ENCODE measurements around the gene GRM2. TPM values are rescaled to one million over a fixed set of nuclear protein-coding genes. Genes with fewer than 3 reads are reported as not detected.

The GRM2 gene
- total RNA-seq, 1 experiment from 2014 or later, result 1.9 TPM

DNA sequence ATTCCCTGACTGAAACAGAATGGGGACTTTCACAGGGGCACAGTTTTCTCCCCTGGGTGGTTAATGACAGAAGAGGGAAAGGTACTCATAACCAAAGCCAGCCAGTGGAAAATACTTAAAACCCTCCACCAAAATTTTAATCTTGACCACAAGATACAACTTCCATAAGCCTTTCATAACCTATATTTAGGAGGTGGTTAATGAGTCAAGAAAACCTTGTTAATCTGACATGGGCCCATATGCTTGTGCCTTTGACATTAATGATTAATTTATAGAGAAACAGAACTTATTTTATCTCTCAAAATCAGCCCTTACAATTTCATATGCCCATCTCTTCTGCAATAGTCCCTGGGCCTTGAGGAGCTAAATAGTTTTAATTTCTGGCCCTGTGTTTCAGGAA, 41.0 kb downstream of the GRM2 start:
- H3K27me3 ChIP-seq (ENCODE audit: insufficient read depth, low read length), result no peaks in the 10 kb centered on the region
- no peak overlapping the region for H4K5ac ChIP-seq (ENCODE audit: insufficient read length, low read depth, low read length)
- H3K4ac ChIP-seq (ENCODE audit: low read depth, low read length), result no peak overlapping the region
- H3K18ac ChIP-seq (ENCODE audit: insufficient read length, low read depth, low read length), result no peak overlapping the region
- H3K4me1 Mint-ChIP-seq, result peaks cover 15 to 29% of the 10 kb centered on the region in 2 experiments
- no peak overlapping the region for H4K91ac ChIP-seq (ENCODE audit: insufficient read length, low read depth, low read length)
- no peak overlapping the region for H3K9ac ChIP-seq (ENCODE audit: extremely low read depth, insufficient read length, low read length)
- H2AFZ ChIP-seq (ENCODE audit: low read length), result no peak overlapping the region
- H4K20me1 ChIP-seq (ENCODE audit: control insufficient read depth, insufficient read depth, insufficient read length), result no peaks in the 10 kb centered on the region
- no peaks in the 10 kb centered on the region for H3K4me1 ChIP-seq (ENCODE audit: insufficient read depth, low read length)
- no peak overlapping the region for H3K23ac ChIP-seq (ENCODE audit: insufficient read length, low read depth, low read length)
- H3K14ac ChIP-seq (ENCODE audit: insufficient read depth, low read length), result no peak overlapping the region
- no peak overlapping the region for H2BK20ac ChIP-seq (ENCODE audit: low read depth, low read length, poor library complexity, severe bottlenecking)
- H3K79me1 ChIP-seq (ENCODE audit: insufficient read depth, low read depth, low read length, poor library complexity, severe bottlenecking), result no peaks in the 10 kb centered on the region
- H2BK5ac ChIP-seq (ENCODE audit: insufficient read length, low read length), result no peak overlapping the region
- no peaks in the 10 kb centered on the region for H3K79me2 ChIP-seq (ENCODE audit: insufficient read depth, low read length)
- DNase-seq, result no peak
- TF ChIP-seq, protein P1, sequence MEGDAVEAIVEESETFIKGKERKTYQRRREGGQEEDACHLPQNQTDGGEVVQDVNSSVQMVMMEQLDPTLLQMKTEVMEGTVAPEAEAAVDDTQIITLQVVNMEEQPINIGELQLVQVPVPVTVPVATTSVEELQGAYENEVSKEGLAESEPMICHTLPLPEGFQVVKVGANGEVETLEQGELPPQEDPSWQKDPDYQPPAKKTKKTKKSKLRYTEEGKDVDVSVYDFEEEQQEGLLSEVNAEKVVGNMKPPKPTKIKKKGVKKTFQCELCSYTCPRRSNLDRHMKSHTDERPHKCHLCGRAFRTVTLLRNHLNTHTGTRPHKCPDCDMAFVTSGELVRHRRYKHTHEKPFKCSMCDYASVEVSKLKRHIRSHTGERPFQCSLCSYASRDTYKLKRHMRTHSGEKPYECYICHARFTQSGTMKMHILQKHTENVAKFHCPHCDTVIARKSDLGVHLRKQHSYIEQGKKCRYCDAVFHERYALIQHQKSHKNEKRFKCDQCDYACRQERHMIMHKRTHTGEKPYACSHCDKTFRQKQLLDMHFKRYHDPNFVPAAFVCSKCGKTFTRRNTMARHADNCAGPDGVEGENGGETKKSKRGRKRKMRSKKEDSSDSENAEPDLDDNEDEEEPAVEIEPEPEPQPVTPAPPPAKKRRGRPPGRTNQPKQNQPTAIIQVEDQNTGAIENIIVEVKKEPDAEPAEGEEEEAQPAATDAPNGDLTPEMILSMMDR (conservative IDR thresholded peaks at IDR 0.05), result no peak
- H2BK15ac ChIP-seq (ENCODE audit: low read depth, low read length), result no peak overlapping the region
- no peaks in the 10 kb centered on the region for H3K23me2 ChIP-seq (ENCODE audit: insufficient read length, low read depth, low read length, poor library complexity, severe bottlenecking)
- no peak overlapping the region for H3K27ac ChIP-seq (ENCODE audit: insufficient read length, low read depth, low read length)
- no peak overlapping the region for H3T11ph ChIP-seq (ENCODE audit: low read length)
- H3K56ac ChIP-seq (ENCODE audit: insufficient read length, low read depth, low read length), result no peak overlapping the region
- no peaks in the 10 kb centered on the region for H3K9me3 ChIP-seq (ENCODE audit: control insufficient read depth, low read depth, low read length)
- H3K4me3 Mint-ChIP-seq, result no peak overlapping the region
- H4K8ac ChIP-seq (replicated peaks; ENCODE audit: insufficient read length, low read depth, low read length), result no peak overlapping the region
- no peak overlapping the region for H3K27ac Mint-ChIP-seq
- H3K27me3 Mint-ChIP-seq (ENCODE audit: low read depth), result no peaks in the 10 kb centered on the region
- no peak overlapping the region for H2BK120ac ChIP-seq (ENCODE audit: low read depth, low read length, poor library complexity, severe bottlenecking)
- H2BK12ac ChIP-seq (ENCODE audit: insufficient read length, low read depth, low read length), result no peak overlapping the region
- peaks cover 21 to 37% of the 10 kb centered on the region in 2 experiments for H3K9me3 Mint-ChIP-seq
- no peak overlapping the region for H3K4me2 ChIP-seq (ENCODE audit: insufficient read depth, insufficient read length, low read length)
- no peak overlapping the region for H2AK5ac ChIP-seq (ENCODE audit: insufficient read length, low read length)
- peaks cover 0 to 8% (median 4%) of the 10 kb centered on the region in 3 experiments; a peak in 5 of 7 replicates for H3K36me3 Mint-ChIP-seq (ENCODE audit: insufficient read depth in 1 of 3, low read depth in 3 of 3)
